ENCODE measurements around the gene XIST. TPM values are rescaled to one million over a fixed set of nuclear protein-coding genes. Genes with fewer than 3 reads are reported as not detected.

The XIST gene
- total RNA-seq, 4 donors from 2014 or later: 0.55 to 273 (median 67.4) TPM

DNA sequence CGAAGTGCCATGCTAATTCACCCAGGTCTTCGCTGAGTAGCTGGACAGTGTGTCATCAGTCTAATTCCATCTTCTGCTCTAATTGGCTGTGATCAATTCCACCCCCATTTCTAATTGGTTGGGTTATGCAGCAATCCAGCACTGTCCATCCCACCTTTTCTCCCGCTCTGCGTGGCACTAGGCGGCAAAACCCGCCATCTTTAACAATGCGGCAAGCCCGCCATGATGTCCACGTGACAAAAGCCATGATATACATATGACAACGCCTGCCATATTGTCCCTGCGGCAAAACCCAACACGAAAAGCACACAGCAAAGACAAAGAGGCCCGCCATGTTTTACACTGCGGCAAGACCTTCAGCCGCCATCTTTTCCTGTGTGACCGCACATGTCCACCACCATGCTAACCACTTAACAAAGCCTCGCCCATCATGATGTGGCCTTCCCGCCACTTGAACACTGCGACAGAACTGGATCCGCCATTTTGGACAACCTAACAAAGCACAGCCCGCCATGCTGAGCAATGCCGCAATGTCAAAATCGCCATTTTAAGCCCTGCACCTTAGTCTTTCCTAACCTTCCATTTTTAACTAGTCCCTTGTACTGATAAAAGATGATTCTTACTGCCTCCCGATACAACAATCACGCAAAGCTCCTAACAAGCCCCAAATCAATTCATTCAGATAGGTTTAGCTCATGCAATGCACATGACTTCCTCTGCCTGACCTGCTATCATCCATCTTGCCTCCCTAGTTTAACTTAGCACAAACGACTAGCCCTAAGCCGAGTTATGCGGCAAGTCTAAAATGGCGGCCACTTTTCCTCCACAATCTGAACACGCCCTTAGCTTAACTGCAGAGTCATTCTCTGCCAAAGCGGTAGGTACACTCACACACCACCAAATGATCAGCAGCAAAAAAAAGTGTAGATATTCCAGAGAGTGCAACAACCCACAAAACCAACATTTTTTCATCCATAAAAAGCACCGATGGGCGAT, 1.2 kb downstream of the XIST start:
- no peak for TF ChIP-seq POLR2A (IDR thresholded peaks at IDR 0.05)
- no peak overlapping the region for H3K4me3 ChIP-seq (ENCODE audit: low read depth, poor library complexity, severe bottlenecking)
- peak in 1 of 2 donors; percentile 97 for DNase-seq (ENCODE audit: low spot score in 2 of 2)
- intact Hi-C loops (cut with DNase I; ENCODE audit: low total_unique reads): loop anchor here (10.0 kb wide), 1 partner anchor 493 kb away; no protein-coding TSS in a partner anchor
- 55 to 99% methylated on average over 33 of the region's 33 CpGs for WGBS, 2 donors

DNA sequence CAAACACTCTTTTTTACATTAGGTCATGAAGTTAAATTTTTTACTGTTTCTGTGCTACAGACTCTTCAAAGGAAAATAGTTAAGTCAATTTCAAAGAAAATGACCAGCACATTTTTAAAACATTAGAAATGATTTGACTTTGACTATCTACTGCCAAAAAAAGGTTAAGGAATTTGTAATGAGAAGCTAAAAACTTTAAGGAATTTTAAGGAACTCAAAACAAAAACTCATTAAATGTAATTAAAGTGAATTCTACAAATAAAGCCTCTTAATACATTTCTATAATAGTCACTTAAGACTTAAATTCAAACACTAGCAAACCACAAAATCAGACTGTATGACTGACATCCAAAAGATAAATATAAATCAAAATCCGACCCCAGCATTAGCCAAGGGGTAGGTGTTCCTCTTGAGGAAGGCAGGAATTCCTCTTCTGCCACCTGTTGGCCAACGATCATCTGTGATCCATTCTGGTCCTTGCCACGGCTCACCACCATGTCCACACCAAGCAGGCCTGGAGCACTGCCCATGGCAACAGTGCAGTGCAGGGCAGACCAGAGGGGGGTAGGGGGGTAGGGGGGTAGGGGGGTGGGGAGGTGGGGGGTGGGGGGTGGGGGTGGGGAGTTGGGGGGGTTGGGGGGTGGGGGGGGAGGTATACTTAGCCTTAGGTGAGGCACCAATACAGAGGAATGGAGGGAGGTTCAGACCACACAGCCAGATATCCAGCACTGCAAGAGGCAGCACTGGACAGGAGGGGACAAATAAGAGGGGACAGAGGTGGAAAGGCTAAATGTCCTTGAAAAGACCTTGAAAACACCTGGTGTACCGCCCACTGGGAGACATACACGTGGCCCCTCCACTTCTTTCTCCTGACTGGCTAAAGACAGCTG, 2.1 kb downstream of the XIST start:
- intact Hi-C loops (cut with DNase I; ENCODE audit: low total_unique reads): loop anchor here (10.0 kb wide), 1 partner anchor 494 kb away; no protein-coding TSS in a partner anchor
- WGBS, 2 donors: 28 to 43% methylated on average over 5 of the region's 5 CpGs
- H3K4me3 ChIP-seq (ENCODE audit: low read depth, poor library complexity, severe bottlenecking): no peak overlapping the region
- DNase-seq (ENCODE audit: low spot score in 2 of 2): no peak
- TF ChIP-seq, protein P1, sequence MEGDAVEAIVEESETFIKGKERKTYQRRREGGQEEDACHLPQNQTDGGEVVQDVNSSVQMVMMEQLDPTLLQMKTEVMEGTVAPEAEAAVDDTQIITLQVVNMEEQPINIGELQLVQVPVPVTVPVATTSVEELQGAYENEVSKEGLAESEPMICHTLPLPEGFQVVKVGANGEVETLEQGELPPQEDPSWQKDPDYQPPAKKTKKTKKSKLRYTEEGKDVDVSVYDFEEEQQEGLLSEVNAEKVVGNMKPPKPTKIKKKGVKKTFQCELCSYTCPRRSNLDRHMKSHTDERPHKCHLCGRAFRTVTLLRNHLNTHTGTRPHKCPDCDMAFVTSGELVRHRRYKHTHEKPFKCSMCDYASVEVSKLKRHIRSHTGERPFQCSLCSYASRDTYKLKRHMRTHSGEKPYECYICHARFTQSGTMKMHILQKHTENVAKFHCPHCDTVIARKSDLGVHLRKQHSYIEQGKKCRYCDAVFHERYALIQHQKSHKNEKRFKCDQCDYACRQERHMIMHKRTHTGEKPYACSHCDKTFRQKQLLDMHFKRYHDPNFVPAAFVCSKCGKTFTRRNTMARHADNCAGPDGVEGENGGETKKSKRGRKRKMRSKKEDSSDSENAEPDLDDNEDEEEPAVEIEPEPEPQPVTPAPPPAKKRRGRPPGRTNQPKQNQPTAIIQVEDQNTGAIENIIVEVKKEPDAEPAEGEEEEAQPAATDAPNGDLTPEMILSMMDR (IDR thresholded peaks at IDR 0.05): no peak
- TF ChIP-seq POLR2A (IDR thresholded peaks at IDR 0.05): no peak

DNA sequence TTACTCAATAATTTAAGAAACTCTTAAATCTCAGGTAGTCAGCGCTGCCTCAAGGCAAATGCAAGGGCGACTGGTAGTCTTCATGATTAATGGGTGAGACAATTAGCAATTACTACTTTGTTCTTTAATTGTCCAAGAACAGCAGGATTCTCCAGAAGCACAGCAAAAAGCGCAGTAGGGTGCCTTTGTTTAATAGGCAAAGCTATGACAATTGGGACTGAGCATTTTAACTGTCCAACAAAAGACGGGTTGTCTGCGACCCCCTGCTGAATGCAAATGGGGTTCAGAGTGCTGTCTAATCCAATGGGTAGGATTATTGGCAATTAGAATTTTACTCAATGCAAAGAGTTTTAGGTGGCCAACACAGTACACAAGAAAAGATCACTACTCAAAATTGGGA, 3.4 kb downstream of the XIST start:
- 57 to 79% methylated on average over 5 of the region's 5 CpGs for whole genome bisulfite sequencing, 2 donors

DNA sequence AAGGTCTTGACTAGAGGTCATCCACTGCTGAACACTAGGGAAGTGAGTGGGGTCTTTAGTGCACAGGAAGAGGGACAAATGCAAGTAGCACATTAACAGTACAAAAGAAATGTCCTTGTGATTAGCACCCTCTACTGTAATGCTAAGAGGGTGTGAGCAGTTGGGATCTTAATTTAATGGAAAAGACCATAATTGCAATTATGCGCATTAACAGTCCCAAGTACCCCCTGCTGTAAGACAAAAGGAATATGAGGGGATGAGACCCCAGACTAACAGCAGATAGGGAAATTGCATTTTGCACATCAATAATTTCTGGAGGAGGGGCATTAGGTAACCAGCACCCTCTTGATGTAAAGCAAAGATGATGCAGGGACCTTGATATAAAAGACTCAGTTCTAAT, 4.5 kb downstream of the XIST start:
- WGBS, 2 donors: 90% methylated on average over 1 of the region's 1 CpG
- no peak for DNase-seq (ENCODE audit: low spot score in 2 of 2)
- TF ChIP-seq, protein P1 (IDR thresholded peaks at IDR 0.05): no peak
- TF ChIP-seq POLR2A (IDR thresholded peaks at IDR 0.05): no peak
- intact Hi-C loops (cut with DNase I; ENCODE audit: low total_unique reads): no loop called here
- H3K4me3 ChIP-seq (ENCODE audit: low read depth, poor library complexity, severe bottlenecking): no peak overlapping the region

More for the DNA sequence above, 3.4 kb downstream of the XIST start:
- intact Hi-C loops (cut with DNase I; ENCODE audit: low total_unique reads): no loop called here
- DNase-seq (ENCODE audit: low spot score in 2 of 2): no peak
- TF ChIP-seq, protein P1 (IDR thresholded peaks at IDR 0.05): no peak
- TF ChIP-seq POLR2A (IDR thresholded peaks at IDR 0.05): no peak
- no peak overlapping the region for H3K4me3 ChIP-seq (ENCODE audit: low read depth, poor library complexity, severe bottlenecking)

DNA sequence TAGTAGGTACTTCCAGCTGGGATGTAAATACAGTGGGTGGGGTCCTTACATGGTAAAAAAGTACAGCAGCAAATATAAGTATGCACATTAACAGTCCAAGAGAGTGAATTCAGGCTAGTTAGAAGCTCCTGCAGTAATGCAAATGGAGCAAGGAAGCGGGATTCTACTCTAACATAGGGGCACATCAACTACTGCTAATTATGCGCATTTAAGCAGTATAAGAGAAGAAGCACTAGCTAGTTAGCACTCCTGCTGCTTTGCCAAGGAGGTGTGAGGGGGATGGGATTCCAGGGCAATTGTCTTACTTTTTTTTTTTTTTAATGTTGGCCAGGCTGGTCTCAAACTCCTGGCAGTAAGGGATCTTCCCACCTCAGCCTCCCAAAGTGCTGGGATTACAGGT, 5.4 kb downstream of the XIST start:
- DNase-seq (ENCODE audit: low spot score in 2 of 2): no peak
- no peak overlapping the region for H3K4me3 ChIP-seq (ENCODE audit: low read depth, poor library complexity, severe bottlenecking)
- TF ChIP-seq, protein P1 (IDR thresholded peaks at IDR 0.05): no peak
- no peak for TF ChIP-seq POLR2A (IDR thresholded peaks at IDR 0.05)
- intact Hi-C loops (cut with DNase I; ENCODE audit: low total_unique reads): no loop called here
- 96 to 98% methylated on average over 2 of the region's 2 CpGs for WGBS, 2 donors

All from lower leg skin (tissue), 4 donors.